ENCODE data around the gene SLC38A10. TPM values are rescaled to one million over a fixed set of nuclear protein-coding genes. Genes with fewer than 3 reads are reported as not detected.

SLC38A10 gene
- total and polyA plus RNA-seq, 2 of the 4 experiments (the other 2 are of a cell fraction), result 12.7 to 46.7 TPM

- Histone ChIP-seq H3K56ac (ENCODE audit: extremely low read depth, insufficient read depth, low read length) (no peak overlapping the region), H4K5ac (ENCODE audit: low read depth, low read length) (no peak overlapping the region), H2AFZ (replicated peaks; ENCODE audit: low read length, poor library complexity) (peak overlapping the region; percentile 97), H4K20me1 (ENCODE audit: insufficient read depth, low read length) (no peaks in the 10 kb centered on the region), H3K4me3 (ENCODE audit: insufficient read depth, low read depth, low read length) (no peak overlapping the region), H3K4me1 (ENCODE audit: control insufficient read depth, insufficient read depth, low read length) (peaks cover 8% of the 10 kb centered on the region; the same call in 1 of the 2 replicates), H2BK120ac (ENCODE audit: low read depth, low read length) (no peak overlapping the region), H2AK9ac (replicated peaks; ENCODE audit: low read depth, low read length, poor library complexity) (no peak overlapping the region), H3K4me2 (ENCODE audit: low read depth, low read length) (peak overlapping the region; percentile 92), H3K27me3 (ENCODE audit: control insufficient read depth, insufficient read depth, low read length) (no peaks in the 10 kb centered on the region), H2BK5ac (ENCODE audit: low read depth, low read length, poor library complexity, severe bottlenecking) (no peak overlapping the region), H3K23ac (ENCODE audit: low read depth, low read length) (no peak overlapping the region), H4K8ac (ENCODE audit: low read depth in 2 of 2, low read length in 2 of 2) (no peak overlapping the region), H2AK5ac (ENCODE audit: low read depth, low read length) (no peak overlapping the region), H2BK20ac (ENCODE audit: low read depth, low read length) (no peak overlapping the region), H3K14ac (replicated peaks; ENCODE audit: low read depth, low read length) (no peak overlapping the region), H4K91ac (ENCODE audit: insufficient read depth, low read depth, low read length) (no peak overlapping the region), H3K27ac (ENCODE audit: insufficient read depth, low read length) (no peak overlapping the region), H2BK15ac (ENCODE audit: low read depth, low read length) (no peak overlapping the region), H3K9me3 (ENCODE audit: control insufficient read depth, insufficient read depth, low read length) (no peaks in the 10 kb centered on the region), H3K79me1 (ENCODE audit: low read depth in 1 of 2, low read length in 2 of 2) (peaks cover 11 to 20% of the 10 kb centered on the region in 2 experiments; a peak in 3 of 4 replicates), H3K4ac (ENCODE audit: low read depth, low read length) (no peak overlapping the region), H3K9ac (ENCODE audit: low read depth, low read length) (no peak overlapping the region), H3K36me3 (ENCODE audit: control insufficient read depth, insufficient read depth, low read length) (peaks cover 5% of the 10 kb centered on the region; the same call in 1 of the 2 replicates), H3K9me1 (ENCODE audit: insufficient read depth, low read length) (no peaks in the 10 kb centered on the region; the same call in none of the 2 replicates), H3K18ac (ENCODE audit: low read depth, low read length) (no peak overlapping the region)
- intact Hi-C loops (cut with micrococcal nuclease), result loop anchor here (5.0 kb wide), 1 partner anchor 79 kb away; no protein-coding TSS in a partner anchor
- CTCF ChIA-PET, result no interaction called here
- ATAC-seq (ENCODE audit: low read depth) (no peak), DNase-seq (no peak)
- dilution Hi-C loops (cut with HindIII; ENCODE audit: low sequenced_read_pairs, unreplicated experiment), result no loop called here
- BruUV-seq (replicated peaks), result no TSS peak
- in situ Hi-C loops (cut with MboI; ENCODE audit: low sequenced_read_pairs), result no loop called here
- WGBS, 2 experiments (ENCODE audit: extremely low coverage in 2 of 2, insufficient read length in 1 of 2), result 71% methylated on average over 8 of the region's 11 CpGs; no CpG with 5 or more reads in 1 of the 2 experiments
- TF ChIP-seq CEBPB (IDR thresholded peaks at IDR 0.05; ENCODE audit: low read depth, low read length) (no peak), MXI1 (IDR thresholded peaks at IDR 0.05; ENCODE audit: borderline replicate concordance, low read depth, low read length) (no peak), RCOR1 (IDR thresholded peaks at IDR 0.05; ENCODE audit: insufficient replicate concordance, low read length) (no peak), RFX5 (IDR thresholded peaks at IDR 0.05; ENCODE audit: low read depth, low read length) (no peak), NFE2L2 (IDR thresholded peaks at IDR 0.05; ENCODE audit: low read depth, low read length) (no peak), SMC3 (IDR thresholded peaks at IDR 0.05; ENCODE audit: low read depth, low read length) (no peak), MAFK (IDR thresholded peaks at IDR 0.05; ENCODE audit: low read depth, low read length) (no peak), MAZ (IDR thresholded peaks at IDR 0.05; ENCODE audit: borderline replicate concordance, low read depth, low read length) (no peak), POLR2A (IDR thresholded peaks at IDR 0.05; ENCODE audit: low read depth, low read length) (no peak), CHD1 (IDR thresholded peaks at IDR 0.05; ENCODE audit: low read depth, low read length) (no peak), RAD21 (IDR thresholded peaks at IDR 0.05; ENCODE audit: low read length) (no peak), FOS (IDR thresholded peaks at IDR 0.05; ENCODE audit: low read depth, low read length) (no peak), ELK1 (IDR thresholded peaks at IDR 0.05; ENCODE audit: borderline replicate concordance, low read depth, low read length) (no peak), USF2 (IDR thresholded peaks at IDR 0.05; ENCODE audit: low read depth, low read length) (no peak)
- POLR2A ChIA-PET (ENCODE audit: unreplicated experiment), result no interaction called here
Measured at GRCh38 chr17:81221371-81221841, 73.7 kb downstream of the SLC38A10 start.

Data from IMR-90 (cell line).